ENCODE results near the gene STOM.
"Not testable (repeated sequence)": the region's sequence is repeated elsewhere in the genome, so short reads cannot be mapped to it uniquely, and the experiment has no call there.

The STOM gene

DNA sequence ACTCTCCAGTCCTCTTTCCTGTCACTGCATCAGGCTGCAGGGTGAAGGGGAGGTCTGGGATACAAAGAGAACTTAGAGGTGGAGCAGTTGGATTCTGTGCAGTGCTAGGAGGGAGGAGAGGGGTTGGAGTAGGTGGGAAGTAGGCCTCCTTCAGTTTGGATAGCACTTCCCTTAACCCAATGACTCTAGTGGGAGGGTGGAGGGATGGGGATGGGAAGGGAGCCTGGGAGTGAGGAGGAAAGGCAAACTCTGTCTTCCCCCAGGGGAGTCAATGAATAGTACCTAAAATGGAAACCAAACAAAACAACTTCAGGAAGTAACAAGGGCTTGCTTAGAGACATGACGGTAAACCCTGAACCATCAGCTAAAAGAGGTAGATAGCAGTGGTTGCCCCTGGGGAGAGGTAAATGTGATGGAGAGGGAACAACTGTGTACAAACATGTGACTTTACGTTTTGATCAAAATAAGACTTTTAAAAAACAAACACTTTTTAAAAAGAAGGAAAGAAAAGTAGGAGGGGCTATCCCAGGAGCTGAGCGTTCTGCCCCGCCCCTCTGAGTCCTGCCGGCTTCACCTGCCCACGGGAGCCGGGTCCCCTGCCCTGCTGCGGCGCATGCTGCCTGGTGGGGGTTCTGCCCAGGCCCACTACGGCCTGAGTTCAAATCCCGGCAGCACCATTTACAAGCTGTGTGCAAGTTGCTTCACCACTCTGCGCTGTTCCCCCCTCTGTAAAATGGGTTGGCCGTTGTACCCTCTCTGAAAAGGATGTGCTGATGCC lies 71.2 kb downstream of the STOM start:
- DNase-seq, result no peak

DNA sequence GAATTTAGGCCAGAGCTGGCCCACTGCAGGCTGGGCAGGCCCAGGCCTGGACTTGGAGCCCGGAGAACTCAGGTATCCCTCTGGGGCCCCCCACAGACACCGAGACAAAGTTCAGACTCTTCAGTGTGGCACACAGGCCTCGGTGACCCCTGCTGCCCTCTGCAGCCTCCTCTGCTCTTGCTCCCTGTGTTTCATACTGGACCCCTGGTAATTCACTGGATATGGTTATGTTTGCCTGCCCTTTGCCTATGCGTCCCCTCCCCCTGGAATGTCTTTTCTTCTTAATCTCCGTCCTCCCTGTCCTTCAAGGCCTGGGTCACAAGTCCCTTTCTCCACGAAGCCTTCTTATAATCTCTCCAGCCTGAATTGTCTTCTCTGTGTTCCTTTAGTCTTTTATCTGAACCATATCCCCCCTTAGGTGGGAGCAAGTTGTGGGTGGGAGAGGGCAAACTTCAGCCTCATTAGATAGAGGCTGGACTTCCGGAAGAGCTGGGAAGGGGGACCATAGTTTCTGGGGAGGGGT lies 72.0 kb downstream of the STOM start:
- no peak for DNase-seq

DNA sequence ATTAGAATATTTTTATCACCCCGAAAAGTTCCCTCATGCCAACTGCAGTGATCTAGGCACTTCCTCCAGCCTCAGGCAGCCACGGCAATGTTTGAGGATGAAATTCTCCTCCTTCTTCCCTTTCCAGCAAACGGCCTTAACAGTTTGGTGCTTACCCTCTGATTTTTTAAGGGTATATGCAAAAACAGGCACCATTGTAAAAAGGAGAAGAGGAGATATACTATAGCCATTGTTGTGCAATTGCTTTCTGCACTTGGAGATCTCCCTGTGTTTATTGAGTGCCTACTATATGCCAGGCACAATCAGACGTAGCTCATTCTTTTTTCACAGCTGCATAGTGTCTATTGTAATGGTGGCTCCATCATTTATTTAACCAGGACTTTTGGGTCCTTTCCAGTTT lies 72.7 kb downstream of the STOM start:
- no peak for DNase-seq

DNA sequence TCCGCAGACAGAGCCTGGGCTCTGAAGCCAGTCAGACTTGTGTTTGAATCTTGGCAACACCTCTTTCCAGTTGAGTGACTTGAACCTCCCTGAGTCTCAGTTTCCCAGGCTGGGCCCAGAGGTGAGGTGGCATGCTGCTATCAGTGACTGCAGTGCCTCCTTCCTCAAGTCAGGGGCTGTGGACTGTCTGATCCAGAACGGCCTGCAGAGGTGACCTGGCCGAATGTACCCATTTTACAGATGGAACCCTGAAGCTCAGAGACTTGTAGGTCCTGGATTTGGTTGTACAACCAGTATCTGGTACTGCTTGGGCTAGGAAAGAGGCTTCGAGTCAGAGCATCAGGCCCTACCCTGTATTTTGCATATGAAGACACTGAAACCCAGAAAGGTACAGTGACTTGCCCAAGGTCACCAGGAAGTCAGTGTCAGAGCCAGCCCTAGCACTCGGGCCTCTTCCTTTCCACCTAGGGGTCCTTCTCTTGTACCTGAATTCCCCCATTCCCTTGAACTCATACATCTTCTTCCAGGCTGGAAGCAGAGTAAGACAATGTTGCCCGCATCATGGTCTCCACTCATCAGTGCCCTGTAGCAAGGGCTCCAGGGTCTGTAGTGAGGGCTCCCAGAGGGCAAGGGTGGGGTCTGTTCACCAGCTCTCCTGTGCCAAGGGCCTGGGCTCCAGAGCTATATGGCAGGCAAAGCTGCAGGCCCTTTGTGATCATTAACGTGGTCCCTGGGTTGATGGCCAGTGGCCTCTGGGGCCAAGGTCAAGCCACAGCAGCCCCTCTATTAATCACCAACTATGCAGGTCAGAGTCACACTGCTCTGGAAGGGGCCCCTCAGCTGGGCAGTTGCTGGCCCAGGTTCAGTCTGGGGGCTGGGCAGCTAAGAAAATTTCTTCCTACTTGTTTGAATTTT lies 73.6 kb downstream of the STOM start:
- no peak for DNase-seq

DNA sequence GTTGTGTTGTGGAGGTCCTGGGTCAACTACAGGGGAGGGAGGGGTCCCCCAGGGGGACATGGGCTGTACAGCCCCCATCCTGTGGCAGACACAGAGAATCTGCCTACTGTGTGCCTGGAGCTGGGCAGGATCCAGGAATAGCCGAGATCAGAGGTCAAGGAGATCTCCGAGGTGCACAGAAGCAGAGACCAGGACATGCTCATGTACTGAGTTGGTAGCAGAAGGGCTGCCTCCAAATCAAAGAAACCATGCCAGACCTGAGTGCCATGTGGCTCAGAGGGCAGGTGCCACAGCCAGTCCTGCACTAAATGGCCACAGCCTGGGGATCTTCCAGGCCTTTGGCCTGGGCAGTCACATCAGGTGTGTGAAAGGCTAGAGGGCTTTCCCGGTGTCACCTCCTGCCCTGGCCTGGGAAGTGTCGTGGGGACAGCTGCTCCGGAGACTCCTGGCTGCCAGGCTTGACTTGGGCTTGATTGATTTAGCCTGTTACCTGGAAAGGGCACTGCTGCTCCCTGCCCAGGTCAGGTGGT lies 74.3 kb downstream of the STOM start:
- no peak for DNase-seq

DNA sequence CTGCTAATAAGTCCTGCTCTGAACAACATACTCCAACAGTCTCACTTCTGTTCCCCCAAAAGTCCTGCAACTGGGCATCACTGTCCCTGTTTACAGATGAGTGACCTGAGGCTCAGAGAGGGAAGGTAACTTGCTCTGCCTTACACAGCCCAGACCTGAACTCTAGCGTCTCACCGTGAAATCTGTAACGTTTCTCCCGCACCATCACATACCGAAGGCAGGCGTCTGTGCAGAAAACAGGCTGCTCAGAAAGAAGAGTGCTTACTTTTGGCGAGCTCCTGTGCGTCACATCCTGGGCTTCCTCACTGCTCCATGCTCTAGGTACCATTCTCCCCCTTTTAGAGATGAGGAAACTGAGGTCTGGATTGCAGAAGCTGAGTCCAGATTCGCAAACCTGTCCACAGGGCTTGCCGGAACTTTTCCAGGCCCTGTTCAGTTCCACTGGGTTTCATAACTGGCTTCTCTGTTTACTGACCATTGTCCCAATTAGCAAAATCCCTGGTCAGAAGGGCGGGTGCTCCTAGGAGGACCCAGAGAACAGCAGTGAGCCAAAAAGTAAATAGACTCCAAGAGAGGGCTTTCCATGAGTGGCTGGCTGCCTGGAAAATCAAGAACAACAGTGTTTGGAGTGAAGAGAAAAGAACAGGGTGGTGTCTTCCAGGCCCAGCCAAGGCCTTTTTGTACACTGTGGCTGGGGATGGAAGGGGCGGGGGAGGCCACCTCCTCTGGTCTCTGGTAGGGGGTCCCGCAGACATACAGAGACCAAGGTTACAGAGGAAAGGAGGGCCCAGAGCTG lies 75.0 kb downstream of the STOM start:
- DNase-seq, result no peak

DNA sequence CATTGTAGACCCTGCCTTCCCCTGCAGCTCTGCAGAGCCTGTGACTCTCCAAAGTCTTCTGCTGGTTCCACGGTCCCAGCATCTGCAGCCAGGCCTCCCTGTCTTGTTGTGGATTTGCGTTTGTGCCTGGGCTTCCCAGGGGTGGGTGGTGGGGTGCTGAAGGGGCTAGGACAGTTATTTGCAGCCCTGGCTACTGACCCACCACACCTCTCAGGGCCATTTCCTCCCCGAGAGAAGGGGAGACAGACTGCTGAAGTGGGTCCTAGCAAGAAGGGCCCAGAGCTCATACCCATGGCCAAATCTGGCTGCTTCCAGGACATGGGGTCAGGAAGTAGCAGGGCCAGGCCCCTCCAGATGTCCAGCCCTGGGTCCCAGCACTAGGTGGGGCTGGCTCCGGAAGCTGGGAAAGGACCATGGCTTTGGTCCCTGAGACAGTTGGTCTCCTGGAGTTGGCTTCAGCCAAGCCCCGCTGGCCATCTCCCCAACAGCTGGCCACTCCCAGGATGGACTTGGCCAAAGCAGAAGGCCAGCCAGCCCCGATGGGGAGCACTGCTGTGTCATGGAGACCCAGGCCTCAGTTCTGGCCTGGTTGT lies 75.8 kb downstream of the STOM start:
- DNase-seq, result no peak

DNA sequence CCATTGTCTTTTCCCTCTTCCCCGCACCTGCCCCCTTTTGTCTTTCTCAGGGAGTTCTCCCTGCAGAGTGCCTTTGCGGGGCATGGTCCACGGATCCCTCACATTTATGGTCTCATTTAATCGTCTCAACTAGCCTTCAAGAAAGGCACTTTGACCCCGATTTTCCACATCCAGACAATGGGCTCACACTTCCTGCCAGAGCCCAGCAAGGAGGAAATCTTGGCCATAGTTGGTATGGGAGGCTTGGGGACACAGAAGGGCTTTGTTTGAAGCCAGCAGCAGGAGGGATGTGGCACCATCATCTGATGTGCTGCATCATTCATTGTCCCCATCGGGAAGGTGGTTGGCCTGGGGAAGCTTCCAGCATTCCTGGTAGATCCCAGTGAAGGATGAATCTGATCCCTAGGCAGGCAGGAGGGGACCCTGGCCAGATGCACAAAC lies 77.2 kb downstream of the STOM start:
- no peak for DNase-seq

DNA sequence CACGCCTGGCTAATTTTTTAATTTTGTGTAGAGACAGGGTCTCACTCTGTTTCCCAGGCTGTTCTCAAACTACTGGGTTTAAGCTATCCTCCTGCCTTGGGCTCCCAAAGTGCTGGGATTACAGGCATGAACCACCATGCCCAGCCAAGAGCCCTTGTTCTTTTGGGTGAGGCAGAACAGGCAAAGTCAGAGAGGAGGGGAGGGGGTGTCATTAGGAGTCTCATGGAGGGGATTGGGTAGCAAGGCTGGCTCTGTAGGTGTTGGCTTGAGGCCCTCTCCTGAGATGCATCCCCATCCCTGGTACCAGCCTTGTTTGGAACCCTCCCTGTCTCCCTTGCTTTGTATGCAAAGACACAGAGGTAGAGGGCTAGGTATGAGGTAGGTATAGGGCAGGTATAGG lies 78.0 kb downstream of the STOM start:
- DNase-seq, result no peak

DNA sequence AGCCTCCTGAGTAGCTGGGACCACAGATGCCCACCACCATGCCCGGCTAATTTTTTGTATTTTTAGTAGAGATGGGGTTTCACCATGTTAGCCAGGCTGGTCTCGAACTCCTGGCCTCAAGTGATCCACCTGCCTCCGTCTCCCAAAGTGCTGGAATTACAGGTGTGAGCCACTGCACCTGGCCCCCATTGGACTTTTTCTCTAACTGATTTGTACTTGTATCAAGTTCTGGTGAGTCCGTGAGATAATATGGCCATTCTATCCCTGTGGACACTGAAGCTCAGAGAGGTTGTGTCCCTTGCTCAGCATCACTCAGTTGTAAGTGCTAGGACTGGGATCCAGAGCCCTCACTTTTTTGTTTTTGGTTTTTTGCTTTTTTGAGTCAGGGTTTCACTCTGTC lies 78.5 kb downstream of the STOM start:
- not testable (repeated sequence) for DNase-seq

DNA sequence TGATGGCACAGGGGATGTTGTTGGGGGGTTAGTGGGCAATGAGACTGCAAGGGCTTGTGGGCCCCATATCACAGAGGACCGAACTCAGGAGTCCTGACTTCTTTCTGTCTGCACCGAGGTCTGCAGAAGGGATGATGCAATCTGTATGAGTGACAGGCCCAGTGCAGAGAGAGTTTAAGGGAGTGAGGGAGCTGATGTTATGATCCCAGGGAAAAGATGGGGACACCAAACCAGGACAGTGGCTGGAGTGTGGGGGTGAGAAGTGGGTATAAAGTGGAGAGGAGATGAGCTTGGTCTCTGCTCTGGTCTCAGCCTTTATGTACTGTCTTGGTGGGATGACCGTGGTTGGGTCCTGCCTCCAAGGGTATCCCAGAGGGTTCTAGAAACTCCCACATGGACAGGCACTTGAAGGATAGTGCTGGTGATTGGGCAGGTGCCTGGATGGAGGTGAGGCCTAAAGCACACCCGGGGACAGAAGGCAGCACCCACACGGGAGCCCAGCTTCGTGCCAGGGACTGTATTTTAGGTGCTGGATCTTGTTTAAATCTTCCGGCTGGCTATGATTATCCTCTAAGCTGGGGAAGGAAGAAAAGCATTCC lies 80.2 kb downstream of the STOM start:
- DNase-seq, result no peak

DNA sequence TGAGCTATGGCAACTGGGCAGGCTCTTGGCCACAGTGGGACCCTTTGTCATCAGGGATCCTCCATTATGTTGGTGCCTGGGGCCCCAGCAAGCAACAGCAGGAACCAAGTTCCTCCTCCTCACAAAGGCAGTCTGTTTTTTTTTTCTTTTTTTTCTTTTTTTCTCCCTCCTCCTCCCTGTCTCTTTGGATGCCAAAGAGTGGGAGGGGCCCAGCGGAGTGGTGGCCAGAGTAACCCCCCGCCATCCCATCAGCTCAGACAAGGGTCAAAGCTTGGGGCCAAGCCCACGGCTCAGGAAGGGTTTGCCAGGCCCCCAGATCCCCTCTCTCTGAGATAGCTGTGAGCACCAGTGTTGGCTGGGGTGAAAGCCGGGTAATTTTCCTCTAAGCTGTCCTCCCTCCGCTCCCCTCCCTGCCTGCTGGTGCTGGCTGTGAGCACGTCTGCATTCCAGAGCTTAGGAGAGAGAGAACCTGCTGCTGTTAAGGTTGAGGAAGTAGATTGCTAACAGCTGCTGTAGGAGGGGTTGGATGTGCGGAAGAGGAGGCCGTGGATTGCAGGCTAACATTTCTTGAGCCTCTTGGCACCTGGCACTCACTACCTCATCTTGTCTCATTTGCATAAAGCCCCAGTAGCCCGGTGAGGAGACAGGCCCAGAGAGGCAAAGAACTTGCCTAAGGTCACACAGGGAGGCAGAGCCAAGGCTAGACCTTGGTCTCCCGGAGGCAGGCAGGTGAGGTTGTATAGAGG lies 80.9 kb downstream of the STOM start:
- no peak for DNase-seq

Data from NCI-H446 treated with DMSO at 0.1 percent for 48 hours (cell line).